Adipocyte (in vitro differentiated cells): ENCODE data around the gene AOPEP.

Experiments
- DNase-seq: peaks from one replicate; pipeline ENCODE4 v3.0.0-alpha.2; 2015; ENCODE audit warnings: low read depth
- H3K27me3 ChIP-seq: replicated peaks from 2 replicates; pipeline ENCODE4 v1.7.0; 2013; ENCODE audit warnings: mild to moderate bottlenecking, low read length, moderate library complexity; ENCODE audit not compliant: control insufficient read depth, insufficient read depth
- H3K36me3 ChIP-seq: 2 replicates; pipeline ENCODE4 v1.7.0; 2013; ENCODE audit warnings: low read length, mild to moderate bottlenecking, moderate library complexity; ENCODE audit not compliant: control insufficient read depth, insufficient read depth, severe bottlenecking
- H3K4me1 ChIP-seq: 2 replicates; pipeline ENCODE4 v1.7.0; 2013; ENCODE audit warnings: mild to moderate bottlenecking, low read length, moderate library complexity; ENCODE audit not compliant: control insufficient read depth, insufficient read depth
- H3K4me3 ChIP-seq: 2 replicates; pipeline ENCODE4 v1.7.0; 2013; ENCODE audit warnings: mild to moderate bottlenecking, low read length, moderate library complexity
- H3K9ac ChIP-seq: 2 replicates; pipeline ENCODE4 v1.7.0; 2013; ENCODE audit warnings: mild to moderate bottlenecking, low read length, moderate library complexity
- H3K9me3 ChIP-seq: 2 replicates; pipeline ENCODE4 v1.7.0; 2013; ENCODE audit warnings: mild to moderate bottlenecking, low read length, moderate library complexity; ENCODE audit not compliant: control insufficient read depth

The AOPEP gene

GRCh38 chr9:94717761-94718160 is 8.7 kb upstream of the AOPEP start:
- peak; percentile 23 for DNase-seq

GRCh38 chr9:94718936-94719335 is 7.6 kb upstream of the AOPEP start:
- Histone ChIP-seq H3K27me3 (no peaks in the 10 kb centered on the region), H3K9me3 (no peaks in the 10 kb centered on the region), H3K4me3 (no peak overlapping the region), H3K4me1 (peaks cover 5% of the 10 kb centered on the region), H3K36me3 (no peaks in the 10 kb centered on the region), H3K9ac (no peak overlapping the region)
- no peak for DNase-seq

More at GRCh38 chr9:94717761-94718160, 8.7 kb upstream of the AOPEP start:
- Histone ChIP-seq H3K27me3 (no peaks in the 10 kb centered on the region), H3K36me3 (no peaks in the 10 kb centered on the region), H3K9me3 (no peaks in the 10 kb centered on the region), H3K4me1 (peaks cover 11% of the 10 kb centered on the region), H3K9ac (no peak overlapping the region), H3K4me3 (no peak overlapping the region)

GRCh38 chr9:94719878-94720277 is 6.6 kb upstream of the AOPEP start:
- Histone ChIP-seq H3K36me3 (no peaks in the 10 kb centered on the region), H3K9me3 (no peaks in the 10 kb centered on the region), H3K27me3 (no peaks in the 10 kb centered on the region), H3K4me3 (no peak overlapping the region), H3K9ac (no peak overlapping the region), H3K4me1 (no peaks in the 10 kb centered on the region)
- no peak for DNase-seq

GRCh38 chr9:94720846-94721549 is 5.5 kb upstream of the AOPEP start:
- no peak overlapping the region for H3K9ac ChIP-seq
- no peaks in the 10 kb centered on the region for H3K4me1 ChIP-seq

GRCh38 chr9:94721754-94722153 is 4.7 kb upstream of the AOPEP start:
- H3K27me3 ChIP-seq: no peaks in the 10 kb centered on the region
- H3K36me3 ChIP-seq: no peaks in the 10 kb centered on the region
- DNase-seq: no peak
- no peaks in the 10 kb centered on the region for H3K9me3 ChIP-seq
- H3K4me3 ChIP-seq: no peak overlapping the region
- no peaks in the 10 kb centered on the region for H3K4me1 ChIP-seq
- no peak overlapping the region for H3K9ac ChIP-seq

More at GRCh38 chr9:94720846-94721549, 5.5 kb upstream of the AOPEP start:
- Histone ChIP-seq H3K27me3 (no peaks in the 10 kb centered on the region), H3K9me3 (no peaks in the 10 kb centered on the region), H3K4me3 (no peak overlapping the region), H3K36me3 (no peaks in the 10 kb centered on the region)
- no peak for DNase-seq

GRCh38 chr9:94725293-94725692 is 1.2 kb upstream of the AOPEP start:
- peaks cover 5% of the 10 kb centered on the region for H3K4me1 ChIP-seq
- no peaks in the 10 kb centered on the region for H3K9me3 ChIP-seq
- no peak overlapping the region for H3K9ac ChIP-seq
- no peaks in the 10 kb centered on the region for H3K36me3 ChIP-seq
- no peaks in the 10 kb centered on the region for H3K27me3 ChIP-seq
- DNase-seq: no peak
- H3K4me3 ChIP-seq: no peak overlapping the region

GRCh38 chr9:94728719-94729118 is 2.2 kb downstream of the AOPEP start:
- Histone ChIP-seq H3K9me3 (no peaks in the 10 kb centered on the region), H3K36me3 (no peaks in the 10 kb centered on the region), H3K4me3 (no peak overlapping the region), H3K4me1 (peaks cover 5% of the 10 kb centered on the region), H3K27me3 (no peaks in the 10 kb centered on the region), H3K9ac (no peak overlapping the region)
- DNase-seq: no peak

- H3K27me3 ChIP-seq: no peaks in the 10 kb centered on the region
- H3K36me3 ChIP-seq: no peaks in the 10 kb centered on the region
- no peak overlapping the region for H3K9ac ChIP-seq
- H3K4me1 ChIP-seq: peaks cover 5% of the 10 kb centered on the region
- no peaks in the 10 kb centered on the region for H3K9me3 ChIP-seq
- no peak overlapping the region for H3K4me3 ChIP-seq
- no peak for DNase-seq
Measured at GRCh38 chr9:94729199-94729598, 2.7 kb downstream of the AOPEP start.

GRCh38 chr9:94734054-94734754 is 7.7 kb downstream of the AOPEP start:
- no peaks in the 10 kb centered on the region for H3K36me3 ChIP-seq
- H3K4me1 ChIP-seq: no peaks in the 10 kb centered on the region
- H3K27me3 ChIP-seq: no peaks in the 10 kb centered on the region
- H3K9ac ChIP-seq: no peak overlapping the region
- no peaks in the 10 kb centered on the region for H3K9me3 ChIP-seq
- H3K4me3 ChIP-seq: no peak overlapping the region
- DNase-seq: no peak

- H3K4me1 ChIP-seq: no peaks in the 10 kb centered on the region
- H3K9me3 ChIP-seq: no peaks in the 10 kb centered on the region
- no peak for DNase-seq
- no peak overlapping the region for H3K4me3 ChIP-seq
- H3K36me3 ChIP-seq: no peaks in the 10 kb centered on the region
- H3K27me3 ChIP-seq: no peaks in the 10 kb centered on the region
- no peak overlapping the region for H3K9ac ChIP-seq
Measured at GRCh38 chr9:94736759-94737158, 10.3 kb downstream of the AOPEP start.

- Histone ChIP-seq H3K27me3 (no peaks in the 10 kb centered on the region), H3K36me3 (no peaks in the 10 kb centered on the region), H3K9ac (no peak overlapping the region), H3K9me3 (no peaks in the 10 kb centered on the region), H3K4me1 (peaks cover 9% of the 10 kb centered on the region), H3K4me3 (no peak overlapping the region)
- DNase-seq: no peak
Measured at GRCh38 chr9:94740145-94740840, 13.8 kb downstream of the AOPEP start.
